HG03460 (cell line): ENCODE measurements around the gene CKS1B.
A peak's percentile ranks its signal among the peaks of the same experiment; 100 is the strongest.

Source experiments
- ATAC-seq: cut with Tn5 transposase; IDR thresholded peaks from one replicate; pipeline ENCODE4 v1.9.1; 2021; ENCODE audit not compliant: unreplicated experiment

Gene CKS1B

DNA sequence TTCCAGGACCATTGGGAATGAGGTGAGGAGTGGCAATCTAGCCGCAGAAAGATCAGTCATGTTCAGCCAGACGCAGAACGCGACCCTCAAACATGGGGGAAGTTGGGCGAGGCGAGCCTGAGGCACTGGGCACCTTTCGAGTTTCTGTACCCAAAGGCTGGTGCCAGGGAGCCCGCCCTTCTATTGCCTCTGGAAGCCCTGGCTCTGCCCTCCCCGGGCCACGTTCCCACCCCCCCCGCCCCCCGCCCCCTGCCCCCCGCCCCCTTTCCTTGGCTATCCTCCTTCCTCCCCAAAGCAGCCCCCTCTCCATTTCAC, 25.9 kb downstream of the CKS1B start:
- ATAC-seq, result no peak

DNA sequence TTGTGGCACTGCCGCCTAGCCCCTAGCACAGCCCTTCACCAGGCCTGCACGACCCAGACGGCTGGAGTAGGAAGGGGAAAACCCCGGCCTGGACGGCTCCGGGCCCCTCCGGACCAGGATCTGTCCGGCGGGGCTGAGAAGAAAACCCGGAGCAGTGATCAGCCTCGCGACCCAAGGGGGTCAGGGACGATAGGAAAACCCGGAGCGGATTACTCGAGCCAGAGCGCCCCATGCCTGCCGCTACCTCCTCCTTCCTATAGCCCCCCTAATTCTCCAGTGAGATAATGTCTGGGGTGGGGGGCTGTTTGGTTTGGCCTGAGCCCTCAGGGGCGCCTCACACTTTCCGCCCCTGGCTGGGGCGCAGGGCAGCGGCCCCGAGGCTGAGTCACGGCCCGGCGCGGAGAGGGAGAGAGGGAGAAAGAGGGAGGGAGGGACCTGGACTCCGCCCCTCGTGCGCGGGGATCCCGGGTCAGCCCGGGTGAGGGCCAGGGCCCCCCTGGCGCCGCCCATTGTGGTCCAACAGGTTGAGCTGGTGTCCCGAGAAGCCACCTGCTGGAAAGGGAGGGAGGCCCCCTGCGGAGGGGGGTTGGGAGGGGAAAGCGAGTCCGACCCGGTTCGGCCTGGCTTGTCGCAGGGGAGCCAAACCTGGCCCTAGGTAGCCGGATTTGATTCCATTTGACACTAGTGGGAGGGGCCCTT, 26.4 kb downstream of the CKS1B start:
- ATAC-seq, result peak; percentile 29

DNA sequence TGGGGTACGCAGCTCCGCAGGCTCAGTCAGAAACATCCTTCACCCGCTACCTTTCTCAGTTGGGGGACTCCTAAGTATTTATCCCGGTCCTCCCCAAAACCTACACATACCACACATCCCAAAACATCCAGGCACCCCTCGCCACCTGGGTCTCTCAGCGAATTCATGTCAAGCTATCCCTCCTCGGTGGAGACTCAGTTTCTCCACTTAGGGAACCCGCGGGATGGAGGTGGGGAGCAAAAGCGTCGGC, 26.9 kb downstream of the CKS1B start:
- no peak for ATAC-seq

DNA sequence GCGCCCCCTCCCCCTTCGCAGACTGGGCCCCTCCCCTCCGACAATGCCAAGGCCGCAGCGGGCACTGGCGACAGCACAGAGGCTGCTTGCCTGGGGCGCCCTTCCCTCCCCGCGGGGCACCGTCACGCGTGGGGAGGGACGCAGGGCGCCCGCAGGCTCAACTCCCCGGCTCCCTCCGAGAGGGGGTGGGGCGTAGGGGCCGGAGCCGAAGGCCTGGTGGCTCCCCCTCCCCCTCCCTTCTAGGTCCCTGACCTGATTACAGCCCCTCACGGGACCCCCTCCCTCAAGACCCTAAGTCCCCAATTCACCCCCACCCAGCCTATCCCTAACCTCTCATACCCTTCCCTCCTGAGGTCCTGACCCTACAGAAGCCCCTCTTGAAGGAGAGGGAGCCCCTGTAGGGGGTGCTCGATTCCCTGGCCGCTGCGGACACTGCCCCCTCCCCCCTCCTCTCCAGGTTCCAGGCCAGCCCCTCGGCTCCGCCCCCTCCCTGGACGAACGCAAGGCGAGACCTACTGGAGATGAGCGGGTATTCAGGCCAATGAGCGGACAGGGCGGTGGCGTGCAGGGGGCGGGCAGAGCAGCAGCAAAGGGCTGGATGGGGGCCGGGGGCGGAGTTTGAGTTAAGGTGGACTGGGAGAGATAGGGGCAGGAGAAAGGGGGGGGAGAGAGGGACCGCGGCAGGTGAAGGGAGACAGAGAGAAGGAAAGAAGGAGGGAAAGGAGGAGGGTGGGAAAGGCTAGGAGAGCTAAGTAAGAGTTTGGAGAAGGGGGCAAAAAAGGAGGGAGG, 27.4 kb downstream of the CKS1B start:
- peak; percentile 51 for ATAC-seq

DNA sequence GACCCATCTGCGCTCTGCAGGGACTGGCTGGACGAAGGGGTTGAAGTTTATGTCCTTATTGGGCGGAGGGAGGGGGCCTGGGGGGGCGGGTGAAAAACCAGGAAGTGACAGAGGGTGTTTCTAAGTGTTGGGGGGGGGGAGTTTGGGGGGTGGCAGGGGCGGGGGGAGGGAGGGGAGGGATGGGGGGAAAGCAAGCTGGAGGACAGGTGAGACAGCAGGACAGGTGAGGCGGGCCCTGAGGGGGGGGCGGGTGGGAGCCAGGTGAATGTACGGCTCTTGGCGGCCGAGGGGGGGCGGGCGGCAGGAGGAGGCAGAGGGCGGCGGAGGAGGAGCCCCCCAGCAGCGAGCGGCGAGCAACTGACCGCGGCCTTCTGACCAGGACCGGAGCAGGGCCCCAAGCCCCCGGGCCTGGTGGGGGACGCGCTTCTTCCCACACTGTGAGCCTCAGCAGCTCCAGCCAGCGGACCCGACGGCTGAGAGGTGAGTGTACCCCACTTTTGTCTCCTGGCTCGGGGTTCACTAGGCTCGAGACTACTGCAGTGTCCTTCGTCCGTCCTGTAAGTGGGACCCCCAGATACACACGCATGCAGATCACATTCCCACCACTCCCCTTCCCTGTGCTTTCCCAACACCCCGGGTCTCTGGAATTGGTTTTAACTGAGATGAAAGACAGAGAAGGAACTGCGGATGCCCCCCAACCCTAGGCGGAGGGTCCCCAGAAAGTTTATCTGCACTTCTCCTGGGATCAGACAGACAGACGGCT, 28.2 kb downstream of the CKS1B start, which contains the start of gene ZBTB7B:
Gene ZBTB7B (plus strand): TSS at position 339 of the 763 bp plus-strand sequence. CDS start 11,859 bp downstream, outside the sequence.
- no peak for ATAC-seq

DNA sequence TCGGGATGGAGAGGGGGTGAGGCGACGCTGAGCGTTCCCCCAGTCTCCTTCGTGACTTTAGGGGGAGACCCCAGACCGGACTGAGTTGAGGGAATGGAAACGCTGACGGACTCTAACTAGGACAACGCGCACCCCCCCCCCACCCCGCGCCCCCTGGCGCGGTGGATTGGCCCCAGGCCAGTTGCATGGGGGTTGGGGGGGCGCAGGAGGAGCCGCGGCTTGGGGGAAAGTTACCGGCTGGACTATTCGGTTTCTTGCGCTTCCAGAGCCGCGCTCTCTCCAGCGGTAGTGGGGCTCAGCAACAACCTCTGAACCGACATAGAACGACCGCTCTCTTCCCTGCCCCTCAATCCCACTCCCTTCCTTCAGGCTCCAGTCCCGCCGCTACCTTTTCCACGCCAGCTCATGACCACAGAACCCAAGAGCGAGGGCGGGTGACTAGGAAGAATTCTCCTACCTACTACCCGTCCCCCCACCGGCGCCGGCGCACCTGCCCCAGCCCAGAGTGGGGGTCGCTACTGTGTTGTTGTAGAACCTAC, 28.8 kb downstream of the CKS1B start:
- no peak for ATAC-seq

DNA sequence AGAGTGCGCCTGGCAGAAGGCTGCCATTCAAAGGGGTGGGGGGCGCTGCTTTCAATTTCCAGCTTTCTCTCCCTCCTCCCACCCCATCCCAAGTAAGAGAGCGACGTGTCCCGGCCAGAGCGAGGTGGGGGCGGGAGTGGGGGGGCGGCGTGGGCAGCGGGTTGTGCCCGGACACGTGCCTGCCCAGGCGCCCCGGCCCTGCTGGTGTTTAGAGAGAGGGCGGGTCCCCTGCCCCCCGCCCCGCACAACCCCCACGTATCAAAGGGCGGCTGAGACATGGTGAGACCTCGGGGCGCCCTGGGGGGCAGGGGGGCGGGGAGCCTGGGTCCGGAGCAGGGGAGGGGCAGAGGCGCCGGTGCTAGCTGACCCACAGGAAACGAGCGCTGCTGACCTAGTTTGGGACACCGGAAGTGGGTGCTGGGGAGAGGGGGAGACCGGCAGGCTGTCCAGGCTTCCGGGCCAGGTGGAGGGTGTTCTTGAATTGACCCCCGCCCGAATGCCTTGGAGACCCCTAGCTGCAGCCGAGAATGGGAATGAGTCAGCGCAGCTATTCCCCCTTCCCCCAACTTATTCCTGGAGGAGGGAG, 29.4 kb downstream of the CKS1B start:
- ATAC-seq, result no peak

DNA sequence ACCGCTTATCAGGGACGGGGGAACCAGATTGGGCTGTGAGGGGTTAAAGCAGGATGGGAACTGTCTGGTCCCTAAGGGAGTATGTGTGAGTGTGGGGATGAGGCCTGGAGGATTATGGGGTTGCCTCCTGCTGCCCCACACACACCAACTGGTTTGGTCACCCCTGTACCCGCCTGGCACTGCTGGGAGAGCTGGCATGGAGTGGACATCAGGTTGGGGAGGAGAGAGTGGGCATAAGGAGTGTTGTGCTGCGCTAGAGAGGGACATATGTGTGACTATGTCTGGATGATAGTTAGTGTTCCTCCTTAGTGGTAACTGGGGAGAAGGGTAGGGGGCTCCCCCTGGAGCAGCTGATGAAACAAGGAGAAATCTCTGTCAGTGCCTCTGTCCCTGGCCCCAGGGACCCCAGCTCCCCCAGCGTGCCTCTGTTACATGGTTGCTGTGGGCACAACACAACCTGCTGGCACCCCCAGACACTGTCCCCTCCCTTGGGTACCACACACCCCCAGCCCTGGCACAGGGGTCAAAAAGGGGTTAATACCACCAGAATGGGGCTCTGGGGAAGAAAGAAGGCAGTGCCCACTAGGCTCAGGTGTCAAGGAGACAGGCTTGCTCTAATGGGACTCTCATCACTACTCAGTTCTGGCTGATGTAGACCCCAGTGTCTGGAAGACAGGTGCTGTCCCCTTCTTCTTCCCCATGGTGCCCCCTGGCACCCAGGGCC, 30.0 kb downstream of the CKS1B start:
- no peak for ATAC-seq

DNA sequence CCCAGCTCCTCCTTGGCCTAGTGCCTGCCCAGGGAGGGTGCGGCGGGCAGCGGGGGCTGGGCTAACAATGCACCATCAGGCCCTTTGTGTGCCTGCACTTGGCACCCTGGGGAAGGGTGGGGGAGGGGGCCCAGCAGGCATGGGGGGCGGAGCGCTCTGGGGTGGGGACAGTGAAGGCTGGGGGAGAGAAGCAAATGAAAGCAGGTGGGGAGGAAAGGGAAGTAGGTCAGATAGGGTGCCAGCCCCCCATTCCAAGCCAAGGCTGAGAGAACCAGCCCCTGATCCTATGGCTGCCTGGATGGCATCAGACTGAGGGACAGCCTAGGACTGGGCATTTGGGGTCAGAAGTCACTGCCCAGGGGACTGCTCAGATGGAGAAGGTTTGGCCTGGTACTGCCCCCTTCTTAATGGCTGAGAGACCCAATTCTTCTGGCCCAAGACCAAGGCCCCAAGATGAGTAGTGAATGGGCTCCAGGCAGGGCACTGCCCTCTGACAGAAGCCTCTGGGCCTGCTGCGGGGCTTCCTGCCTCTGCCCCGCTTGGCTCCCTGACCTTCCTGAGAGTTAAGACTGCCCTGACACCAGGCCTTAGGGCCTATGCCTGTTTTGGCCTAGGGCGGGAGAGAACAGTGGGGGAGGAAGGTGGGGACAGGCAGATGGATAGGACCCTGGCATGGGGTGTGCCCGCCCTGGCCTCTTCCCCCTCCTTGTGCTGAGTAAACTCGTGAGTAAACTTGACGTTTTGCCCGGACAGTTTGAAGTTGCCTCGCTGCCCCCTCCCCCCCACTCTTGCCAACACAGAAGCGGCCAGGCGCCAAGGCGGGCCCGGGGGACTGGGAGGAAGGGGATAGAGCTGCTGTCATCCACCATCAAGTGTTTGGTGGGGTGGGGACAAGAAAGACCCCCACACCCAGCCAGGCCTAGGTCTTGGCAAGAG, 30.9 kb downstream of the CKS1B start:
- no peak for ATAC-seq

DNA sequence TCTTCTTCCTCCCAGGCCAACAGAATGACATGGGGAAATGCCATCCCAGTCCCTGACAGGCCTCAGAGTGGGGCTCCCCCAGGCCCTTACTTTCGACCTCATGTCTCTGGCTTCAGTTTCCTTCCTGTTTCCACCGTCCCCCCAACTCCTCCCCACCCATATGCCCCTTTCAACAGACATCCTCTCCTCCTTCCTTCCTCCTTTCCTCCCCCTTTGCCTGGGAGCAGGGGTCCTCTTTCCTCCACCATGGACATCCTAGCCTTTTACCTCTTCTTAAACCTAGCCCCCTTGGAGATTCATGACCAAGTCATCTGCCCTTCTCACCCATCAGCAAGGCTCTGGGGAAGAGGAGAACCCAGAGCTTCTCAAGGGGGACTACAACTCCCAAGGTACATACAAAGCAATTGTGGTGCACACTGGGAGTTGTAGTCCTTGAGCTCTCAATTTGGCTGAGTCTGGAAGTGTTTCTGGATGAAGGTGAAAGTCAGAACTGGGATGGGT, 32.2 kb downstream of the CKS1B start:
- no peak for ATAC-seq

DNA sequence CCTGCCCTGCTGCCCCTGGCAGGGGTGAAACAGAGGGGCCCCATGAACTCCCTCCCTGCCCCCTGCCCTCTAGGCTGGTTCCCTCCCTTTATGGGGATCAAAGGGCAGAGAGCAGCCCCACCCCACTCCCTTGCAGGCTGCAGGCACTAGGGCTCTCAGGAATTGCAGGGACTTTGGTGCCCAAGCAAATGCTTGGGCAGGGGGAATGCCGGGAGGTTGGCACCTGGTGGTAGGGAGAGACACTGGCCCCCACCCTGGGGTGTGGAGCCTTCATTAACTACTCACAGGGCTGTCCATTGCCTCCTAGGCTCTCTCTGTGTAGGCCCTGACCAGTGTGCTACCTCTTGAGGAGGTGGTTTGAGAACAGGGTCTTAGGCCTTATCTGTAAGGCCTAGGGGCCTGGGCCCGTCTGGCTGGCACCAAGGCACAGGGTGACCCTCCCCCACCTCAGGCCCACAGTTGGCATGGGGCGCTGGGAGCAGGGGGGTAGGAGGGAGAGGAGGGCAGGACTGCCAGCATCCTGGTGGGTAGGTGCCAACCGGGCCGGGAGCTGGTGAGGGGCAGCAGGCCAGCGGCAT, 32.9 kb downstream of the CKS1B start:
- no peak for ATAC-seq

DNA sequence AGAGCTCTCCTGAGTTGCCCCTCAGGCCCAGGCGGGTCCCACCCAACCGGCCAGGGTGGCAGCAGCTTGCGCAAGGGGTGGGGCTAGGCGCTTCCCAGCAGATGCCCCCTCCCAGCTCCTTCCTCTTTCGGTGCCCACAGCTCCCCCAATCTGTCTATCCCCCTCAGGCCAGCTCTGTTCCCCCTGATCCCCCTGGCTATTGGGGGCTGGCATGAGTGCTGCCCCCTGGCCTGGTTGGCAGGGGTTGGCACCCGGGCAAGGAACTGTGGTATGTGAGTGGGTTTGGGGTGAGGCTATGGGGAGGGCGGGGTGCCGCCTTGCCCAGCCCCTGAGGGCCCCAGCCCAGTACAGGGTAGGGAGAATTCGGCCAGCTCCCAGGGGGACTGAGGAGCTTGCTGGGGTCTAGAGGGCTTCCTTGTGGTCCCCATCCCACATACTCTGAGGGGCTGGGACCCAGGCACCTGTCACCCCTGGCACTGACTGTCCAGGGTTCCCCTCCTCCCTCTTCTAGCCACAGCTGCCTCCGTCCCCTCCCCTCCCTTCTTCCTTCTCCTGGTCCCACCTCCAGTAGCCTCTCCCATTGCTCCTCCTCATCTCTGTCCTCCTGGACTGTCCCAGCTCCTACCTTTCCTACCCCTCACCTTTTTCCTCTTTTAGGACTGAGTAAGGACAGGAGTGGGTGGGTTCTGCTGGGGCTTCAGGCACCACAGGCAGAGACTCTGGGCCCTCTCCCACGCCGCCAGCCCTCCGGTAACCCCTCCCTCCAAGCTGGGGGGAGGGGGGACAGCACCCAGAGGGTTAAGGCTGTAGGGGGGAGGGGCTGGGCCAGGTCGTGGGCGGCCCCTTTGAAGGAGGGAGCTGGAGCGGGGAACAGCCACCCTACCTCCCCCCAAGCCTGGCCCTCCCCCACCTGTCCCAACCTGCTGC, 33.8 kb downstream of the CKS1B start:
- ATAC-seq, result no peak

DNA sequence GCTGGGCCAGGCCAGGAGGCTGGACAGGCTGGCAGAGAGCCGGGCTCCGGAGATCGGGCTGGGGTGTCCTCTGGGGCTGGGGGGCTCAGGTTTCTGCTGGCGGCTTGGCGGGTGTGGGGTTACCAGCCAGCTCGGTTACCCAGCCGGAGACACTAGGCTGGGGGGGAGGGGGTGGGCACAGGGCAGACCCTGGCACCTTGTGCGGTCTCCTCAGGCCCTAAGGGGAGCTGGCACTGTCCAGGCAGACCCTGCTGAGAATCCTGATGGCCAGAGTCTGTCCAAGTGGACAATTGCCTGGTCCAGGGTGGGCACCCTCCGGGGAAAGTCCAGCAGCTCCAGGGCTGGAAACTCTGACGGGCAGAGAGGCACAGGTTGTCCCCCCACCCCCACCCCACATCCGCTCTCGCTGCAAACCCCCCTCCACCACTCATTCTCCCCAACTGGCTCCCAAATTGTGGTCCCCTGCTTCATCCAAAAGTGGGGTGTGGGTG, 34.8 kb downstream of the CKS1B start:
- ATAC-seq, result no peak

DNA sequence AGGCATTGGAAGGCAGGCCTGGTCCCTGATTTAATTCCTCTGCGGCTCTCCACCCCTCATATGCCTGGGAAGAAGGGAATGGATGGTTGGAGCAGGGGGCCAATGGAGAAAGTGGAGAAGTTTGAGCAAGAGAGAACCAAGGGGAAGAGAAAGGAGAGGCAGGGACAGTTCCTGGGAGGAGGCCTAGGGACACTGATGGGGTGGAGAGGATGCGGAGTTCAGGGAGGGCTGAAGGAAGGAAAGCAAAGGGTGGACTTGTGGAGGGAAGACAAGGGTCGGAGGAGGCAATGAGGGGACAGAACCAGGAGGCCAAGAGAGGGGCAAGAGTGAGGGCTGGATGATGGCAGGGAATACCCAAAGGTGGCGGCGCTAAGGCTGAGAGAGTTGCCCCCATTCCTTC, 35.3 kb downstream of the CKS1B start:
- no peak for ATAC-seq

DNA sequence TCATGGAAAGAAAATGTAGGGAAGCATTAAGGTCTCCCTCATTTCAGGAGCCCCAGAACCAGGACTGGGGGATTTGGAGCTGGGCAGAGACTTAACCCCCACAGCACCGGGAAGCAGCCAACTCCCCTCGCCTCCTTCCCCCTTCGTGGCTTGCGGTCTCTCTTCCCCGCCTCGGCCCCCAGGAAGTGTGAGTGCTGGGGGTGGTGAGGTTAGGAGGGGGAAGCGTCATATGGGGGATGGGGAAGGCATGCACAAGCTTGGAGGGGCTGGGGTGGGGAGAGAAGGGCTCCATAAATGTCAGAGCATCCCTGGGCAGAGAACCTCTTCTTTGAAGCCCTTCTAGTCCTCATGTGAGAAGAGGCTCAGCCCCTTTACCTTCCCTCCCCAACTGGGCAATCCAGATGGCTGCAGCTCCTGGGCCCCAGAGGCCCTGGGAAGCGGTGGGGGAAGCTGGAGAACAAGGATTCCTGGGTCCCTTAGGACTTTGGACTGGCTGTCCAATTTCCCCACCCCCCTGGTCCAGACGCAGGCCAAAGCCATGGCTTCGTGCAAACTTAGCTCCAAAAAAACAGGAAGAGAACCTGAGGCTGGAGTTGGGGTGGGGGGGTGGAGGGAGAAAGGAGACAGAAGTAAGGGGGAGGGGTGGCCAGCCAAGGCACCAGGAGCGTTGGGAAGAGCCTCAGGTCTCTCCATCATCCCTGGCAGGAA, 35.9 kb downstream of the CKS1B start:
- ATAC-seq, result no peak

DNA sequence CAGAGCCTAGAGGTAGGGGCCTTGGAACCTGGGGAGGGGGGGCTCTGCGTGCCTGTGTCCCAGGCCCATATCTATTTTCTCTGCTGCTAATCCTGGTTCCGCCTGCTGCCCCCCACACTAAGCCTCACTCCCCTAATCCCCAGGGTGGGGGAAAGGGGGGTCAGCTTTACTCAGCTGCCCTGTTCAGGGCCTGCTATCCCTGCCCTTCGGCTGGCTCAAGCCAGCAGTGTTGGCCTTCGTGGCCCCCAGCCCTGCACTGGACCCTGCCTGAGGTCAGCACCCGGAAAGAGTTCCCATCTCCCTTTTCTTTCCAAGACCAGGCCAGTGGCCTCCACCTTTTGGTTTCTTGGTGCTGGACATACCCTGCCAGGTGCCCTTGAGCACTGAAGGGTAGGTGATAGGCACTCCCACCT, 36.5 kb downstream of the CKS1B start:
- ATAC-seq, result no peak

DNA sequence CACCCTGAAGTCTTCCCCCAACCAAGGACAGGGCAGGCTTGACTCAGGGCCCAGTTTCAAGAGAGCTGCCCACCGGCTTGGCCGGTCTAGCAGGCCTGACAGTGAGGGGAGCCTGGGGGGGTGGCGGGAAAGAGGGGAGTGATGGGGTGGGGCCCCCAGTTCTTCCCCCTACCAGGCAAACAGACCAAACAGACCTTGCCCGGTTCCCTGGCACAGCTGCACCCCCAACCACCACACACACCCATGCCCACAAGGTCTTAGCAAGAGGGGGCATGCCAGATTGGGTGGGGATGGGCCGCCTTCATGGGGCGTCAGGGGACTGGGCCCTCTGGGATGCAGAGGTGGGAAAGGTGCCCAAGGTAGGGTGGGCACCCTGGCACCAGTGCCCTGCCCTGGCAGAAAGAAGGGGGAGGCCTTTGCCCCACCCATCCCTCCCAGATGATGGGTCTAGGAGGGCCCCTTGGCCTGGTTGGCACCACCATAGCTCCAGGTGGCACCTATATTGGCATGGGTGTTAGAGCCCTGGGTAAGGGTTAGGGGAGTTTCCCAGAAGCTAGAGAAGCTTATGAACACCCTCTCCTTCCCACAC, 37.0 kb downstream of the CKS1B start:
- ATAC-seq, result no peak
